HFFc6 (cell line): ENCODE measurements around the gene VWA3B. TPM values are rescaled to one million over a fixed set of nuclear protein-coding genes. Genes with fewer than 3 reads are reported as not detected.
"Not testable (repeated sequence)": the region's sequence is repeated elsewhere in the genome, so short reads cannot be mapped to it uniquely, and the experiment has no call there.

Experiments
- DNase-seq: peaks from one replicate; pipeline ENCODE4 v3.0.0-alpha.2; 2018
- H3K27ac Mint-ChIP-seq: 2 replicates; pipeline ENCODE4 v1.8.0; 2020; ENCODE audit warnings: mild to moderate bottlenecking, mixed read lengths
- H3K27me3 Mint-ChIP-seq: 2 replicates; pipeline ENCODE4 v1.8.0; 2021; ENCODE audit warnings: mild to moderate bottlenecking, moderate library complexity, mixed read lengths; ENCODE audit not compliant: insufficient read depth
- H3K36me3 Mint-ChIP-seq: 2 replicates; pipeline ENCODE4 v1.8.0; 2021; ENCODE audit warnings: low read depth, mixed read lengths
- H3K4me1 Mint-ChIP-seq: 2 replicates; pipeline ENCODE4 v1.8.0; 2020; ENCODE audit warnings: low read depth, mixed read lengths
- H3K4me3 Mint-ChIP-seq: 2 replicates; pipeline ENCODE4 v1.8.0; 2020; ENCODE audit warnings: mild to moderate bottlenecking, moderate library complexity, mixed read lengths
- H3K9me3 Mint-ChIP-seq: 2 replicates; pipeline ENCODE4 v1.8.0; 2020; ENCODE audit warnings: mild to moderate bottlenecking, mixed read lengths
- CTCF ChIP-seq: fragments of 200-600 bp; sonication (generic); IDR thresholded peaks from 2 replicates; pipeline ENCODE4 v1.5.0; 2021; ENCODE audit warnings: antibody characterized with exemption, mild to moderate bottlenecking
- total RNA-seq, 6 experiments: library from RNA; stranded (reverse); fragmentation: NEBNext Ultra II Directional; extraction: Animal tissue kit (Norgen Biotek cat#: 25700); gene quantifications; 2 replicates in 1 of 6; 3 replicates in 5 of 6; pipeline ENCODE4 v1.2.3, GENCODE V29; 2021

The VWA3B gene
- total RNA-seq, 6 experiments from 2014 or later = not detected

GRCh38 chr2:98127229-98127989 is 40.4 kb downstream of the VWA3B start:
- no peak for TF ChIP-seq CTCF
- DNase-seq = no peak
- Mint-ChIP-seq H3K9me3 (no peaks in the 10 kb centered on the region), H3K27ac (no peak overlapping the region), H3K27me3 (peaks cover 39% of the 10 kb centered on the region), H3K4me1 (no peaks in the 10 kb centered on the region), H3K36me3 (no peaks in the 10 kb centered on the region), H3K4me3 (no peak overlapping the region)

GRCh38 chr2:98128556-98129109 is 41.7 kb downstream of the VWA3B start:
- DNase-seq = no peak
- H3K4me1 Mint-ChIP-seq = no peaks in the 10 kb centered on the region
- H3K27ac Mint-ChIP-seq = no peak overlapping the region
- peaks cover 35% of the 10 kb centered on the region for H3K27me3 Mint-ChIP-seq
- H3K4me3 Mint-ChIP-seq = no peak overlapping the region
- H3K9me3 Mint-ChIP-seq = no peaks in the 10 kb centered on the region
- H3K36me3 Mint-ChIP-seq = no peaks in the 10 kb centered on the region
- no peak for TF ChIP-seq CTCF

- peaks cover 24% of the 10 kb centered on the region for H3K27me3 Mint-ChIP-seq
- not testable (repeated sequence) for H3K36me3 Mint-ChIP-seq, DNase-seq, H3K27ac Mint-ChIP-seq, H3K4me3 Mint-ChIP-seq, H3K9me3 Mint-ChIP-seq, H3K4me1 Mint-ChIP-seq
These were observed 43.1 kb downstream of the VWA3B start for GRCh38 chr2:98130073-98130472.

- no peak for TF ChIP-seq CTCF
- DNase-seq = no peak
- no peak overlapping the region for H3K27ac Mint-ChIP-seq
- H3K9me3 Mint-ChIP-seq = no peaks in the 10 kb centered on the region; the same call in 1 of the 2 replicates
- H3K36me3 Mint-ChIP-seq = no peaks in the 10 kb centered on the region
- peaks cover 14% of the 10 kb centered on the region for H3K27me3 Mint-ChIP-seq
- peaks cover 10% of the 10 kb centered on the region; the same call in 1 of the 2 replicates for H3K4me1 Mint-ChIP-seq
- H3K4me3 Mint-ChIP-seq = no peak overlapping the region
These were observed 47.4 kb downstream of the VWA3B start for GRCh38 chr2:98134172-98135005.

GRCh38 chr2:98137196-98137595 is 50.2 kb downstream of the VWA3B start:
- no peaks in the 10 kb centered on the region for H3K36me3 Mint-ChIP-seq

GRCh38 chr2:98138978-98139377 is 52.0 kb downstream of the VWA3B start:
- H3K36me3 Mint-ChIP-seq, H3K4me1 Mint-ChIP-seq, H3K4me3 Mint-ChIP-seq, H3K27me3 Mint-ChIP-seq, H3K27ac Mint-ChIP-seq, H3K9me3 Mint-ChIP-seq, DNase-seq: not testable (repeated sequence)

More at GRCh38 chr2:98137196-98137595, 50.2 kb downstream of the VWA3B start:
- Mint-ChIP-seq H3K27ac (no peak overlapping the region), H3K9me3 (no peaks in the 10 kb centered on the region; the same call in 1 of the 2 replicates), H3K27me3 (peaks cover 12% of the 10 kb centered on the region), H3K4me1 (peaks cover 10% of the 10 kb centered on the region; the same call in 1 of the 2 replicates), H3K4me3 (no peak overlapping the region)
- no peak for DNase-seq
- no peak for TF ChIP-seq CTCF
